Gastroesophageal sphincter (tissue), 4 donors: ENCODE data around the gene ASTL. TPM values are rescaled to one million over a fixed set of nuclear protein-coding genes. Genes with fewer than 3 reads are reported as not detected.

Experiments
- ATAC-seq: fragments of 150-250 bp; one replicate; pipeline ENCODE4 v1.9.1; 2016; ENCODE audit warnings: mild to moderate bottlenecking, moderate library complexity
- H3K27ac ChIP-seq, 4 donors: fragments of 200-600 bp; sonication (generic) in 3 of 4; 1 replicate in 3 of 4; 2 replicates in 1 of 4; pipeline ENCODE4 v1.5.1; 2016 to 2019
- H3K27me3 ChIP-seq: fragments of 200-600 bp; sonication (generic); one replicate; pipeline ENCODE4 v1.5.1; 2019
- H3K36me3 ChIP-seq, 2 donors: fragments of 200-600 bp; sonication (generic); one replicate each; pipeline ENCODE4 v1.5.1; 2019; ENCODE audit warnings: control low read depth in 1 of 2
- H3K4me1 ChIP-seq, 3 donors: fragments of 200-600 bp; sonication (generic); 1 replicate in 2 of 3; 2 replicates in 1 of 3; pipeline ENCODE4 v1.5.1; 2016 to 2019; ENCODE audit warnings: control low read depth in 2 of 3
- H3K4me3 ChIP-seq, 2 donors: fragments of 200-600 bp; sonication (generic); one replicate each; pipeline ENCODE4 v1.5.1; 2019; ENCODE audit warnings: mild to moderate bottlenecking in 1 of 2, moderate library complexity in 1 of 2
- H3K9me3 ChIP-seq, 3 donors: fragments of 200-600 bp; sonication (generic); one replicate each; pipeline ENCODE4 v1.5.1; 2017 to 2019; ENCODE audit warnings: control low read depth in 2 of 3
- EP300 ChIP-seq: sonication (generic); formaldehyde crosslinking; IDR thresholded peaks from one replicate; pipeline ENCODE4 v1.6.1; 2017; ENCODE audit warnings: antibody characterized with exemption, mild to moderate bottlenecking
- POLR2A ChIP-seq, 2 donors: fragments of 450-650 bp; IDR thresholded peaks; one replicate each; pipeline ENCODE4 v1.6.1; 2017; ENCODE audit warnings: antibody characterized with exemption in 2 of 2, mild to moderate bottlenecking in 2 of 2, moderate library complexity in 1 of 2
- POLR2AphosphoS5 ChIP-seq: sonication (generic); formaldehyde crosslinking; IDR thresholded peaks from one replicate; pipeline ENCODE4 v1.6.1; 2017; ENCODE audit warnings: antibody characterized with exemption
- WGBS, 2 donors: methylation state at CpG; one replicate each; pipeline ENCODE4 v1.1.5; 2018; ENCODE audit warnings: low coverage in 1 of 2; 5-methylcytosine and 5-hydroxymethylcytosine counted together
- total RNA-seq, 4 donors: library from RNA; depleted of rRNA; stranded (reverse); fragments of >200 nt; gene quantifications; one replicate each; pipeline ENCODE4 v1.1.0, GENCODE V29; 2016
- TF ChIP-seq, protein P1 (sequence below), 4 experiments: fragments of 200-600 bp in 2 of 4; fragments of 450-650 bp in 2 of 4; sonication (generic) in 1 of 4; IDR thresholded peaks; one replicate each; pipeline ENCODE4 v1.5.1; 2017 to 2019; ENCODE audit warnings: antibody characterized with exemption in 4 of 4, mild to moderate bottlenecking in 2 of 4, moderate library complexity in 2 of 4

ASTL gene
- total RNA-seq, 4 donors from 2014 or later = not detected

DNA sequence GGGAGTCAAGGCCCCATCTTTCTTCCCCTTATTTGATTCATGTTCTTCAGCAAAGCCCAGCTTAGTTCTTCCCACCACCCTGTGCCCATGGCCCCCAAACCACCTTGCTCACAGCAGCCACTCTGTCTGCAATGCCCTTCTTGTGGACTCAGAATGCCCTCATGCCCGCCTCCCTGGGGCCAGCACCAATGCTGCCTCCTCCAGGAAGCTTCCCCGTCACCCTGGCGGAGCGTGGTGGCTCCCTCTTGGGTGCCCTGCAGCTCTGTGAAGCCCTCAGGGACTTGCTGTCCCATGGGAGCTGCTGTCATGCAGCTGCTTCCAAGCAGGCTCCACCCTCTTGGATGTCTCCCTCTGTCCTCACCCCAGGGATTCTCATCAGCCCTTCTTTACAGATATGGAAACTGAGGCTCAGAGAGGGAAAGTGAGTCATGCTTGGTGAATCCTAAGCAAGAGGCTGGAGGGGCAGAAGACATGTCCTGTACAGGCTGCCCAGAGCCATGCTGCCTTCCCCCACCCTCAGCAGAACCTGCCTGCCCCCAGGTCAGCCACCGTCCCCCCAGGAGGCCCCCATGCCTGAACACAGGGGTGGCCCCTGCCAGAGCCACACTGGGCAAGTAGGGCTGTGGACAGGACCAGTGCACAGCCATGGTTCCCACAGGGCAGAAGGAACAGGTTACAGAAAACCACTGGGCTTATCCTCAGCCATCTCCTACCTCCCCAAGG lies 18.8 kb upstream of the ASTL start:
- TF ChIP-seq EP300 (no peak), POLR2AphosphoS5 (no peak), POLR2A (IDR thresholded peaks at IDR 0.05) (no peak)
- TF ChIP-seq, protein P1, sequence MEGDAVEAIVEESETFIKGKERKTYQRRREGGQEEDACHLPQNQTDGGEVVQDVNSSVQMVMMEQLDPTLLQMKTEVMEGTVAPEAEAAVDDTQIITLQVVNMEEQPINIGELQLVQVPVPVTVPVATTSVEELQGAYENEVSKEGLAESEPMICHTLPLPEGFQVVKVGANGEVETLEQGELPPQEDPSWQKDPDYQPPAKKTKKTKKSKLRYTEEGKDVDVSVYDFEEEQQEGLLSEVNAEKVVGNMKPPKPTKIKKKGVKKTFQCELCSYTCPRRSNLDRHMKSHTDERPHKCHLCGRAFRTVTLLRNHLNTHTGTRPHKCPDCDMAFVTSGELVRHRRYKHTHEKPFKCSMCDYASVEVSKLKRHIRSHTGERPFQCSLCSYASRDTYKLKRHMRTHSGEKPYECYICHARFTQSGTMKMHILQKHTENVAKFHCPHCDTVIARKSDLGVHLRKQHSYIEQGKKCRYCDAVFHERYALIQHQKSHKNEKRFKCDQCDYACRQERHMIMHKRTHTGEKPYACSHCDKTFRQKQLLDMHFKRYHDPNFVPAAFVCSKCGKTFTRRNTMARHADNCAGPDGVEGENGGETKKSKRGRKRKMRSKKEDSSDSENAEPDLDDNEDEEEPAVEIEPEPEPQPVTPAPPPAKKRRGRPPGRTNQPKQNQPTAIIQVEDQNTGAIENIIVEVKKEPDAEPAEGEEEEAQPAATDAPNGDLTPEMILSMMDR (IDR thresholded peaks at IDR 0.05) = no peak
- Histone ChIP-seq H3K4me1 (no peaks in the 10 kb centered on the region), H3K9me3 (no peaks in the 10 kb centered on the region), H3K4me3 (no peak overlapping the region), H3K27ac (no peak overlapping the region), H3K27me3 (peaks cover 10% of the 10 kb centered on the region), H3K36me3 (no peaks in the 10 kb centered on the region)
- 67% methylated on average over 1 of the region's 5 CpGs; no CpG with 5 or more reads in 1 of the 2 donors for WGBS, 2 donors
- ATAC-seq = no peak

- H3K27ac ChIP-seq = no peak overlapping the region
- H3K4me1 ChIP-seq = no peaks in the 10 kb centered on the region
- TF ChIP-seq, protein P1 (IDR thresholded peaks at IDR 0.05) = no peak
- no peak for TF ChIP-seq POLR2AphosphoS5
- no peak for TF ChIP-seq EP300
- TF ChIP-seq POLR2A (IDR thresholded peaks at IDR 0.05) = no peak
- H3K36me3 ChIP-seq = no peaks in the 10 kb centered on the region
- H3K27me3 ChIP-seq = peaks cover 10% of the 10 kb centered on the region
- no peak for ATAC-seq
- 79% methylated on average over 8 of the region's 10 CpGs; no CpG with 5 or more reads in 1 of the 2 donors for WGBS, 2 donors
- no peaks in the 10 kb centered on the region for H3K9me3 ChIP-seq
- no peak overlapping the region for H3K4me3 ChIP-seq
These were observed 17.9 kb upstream of the ASTL start for GRCh38 chr2:96156011-96156820.

DNA sequence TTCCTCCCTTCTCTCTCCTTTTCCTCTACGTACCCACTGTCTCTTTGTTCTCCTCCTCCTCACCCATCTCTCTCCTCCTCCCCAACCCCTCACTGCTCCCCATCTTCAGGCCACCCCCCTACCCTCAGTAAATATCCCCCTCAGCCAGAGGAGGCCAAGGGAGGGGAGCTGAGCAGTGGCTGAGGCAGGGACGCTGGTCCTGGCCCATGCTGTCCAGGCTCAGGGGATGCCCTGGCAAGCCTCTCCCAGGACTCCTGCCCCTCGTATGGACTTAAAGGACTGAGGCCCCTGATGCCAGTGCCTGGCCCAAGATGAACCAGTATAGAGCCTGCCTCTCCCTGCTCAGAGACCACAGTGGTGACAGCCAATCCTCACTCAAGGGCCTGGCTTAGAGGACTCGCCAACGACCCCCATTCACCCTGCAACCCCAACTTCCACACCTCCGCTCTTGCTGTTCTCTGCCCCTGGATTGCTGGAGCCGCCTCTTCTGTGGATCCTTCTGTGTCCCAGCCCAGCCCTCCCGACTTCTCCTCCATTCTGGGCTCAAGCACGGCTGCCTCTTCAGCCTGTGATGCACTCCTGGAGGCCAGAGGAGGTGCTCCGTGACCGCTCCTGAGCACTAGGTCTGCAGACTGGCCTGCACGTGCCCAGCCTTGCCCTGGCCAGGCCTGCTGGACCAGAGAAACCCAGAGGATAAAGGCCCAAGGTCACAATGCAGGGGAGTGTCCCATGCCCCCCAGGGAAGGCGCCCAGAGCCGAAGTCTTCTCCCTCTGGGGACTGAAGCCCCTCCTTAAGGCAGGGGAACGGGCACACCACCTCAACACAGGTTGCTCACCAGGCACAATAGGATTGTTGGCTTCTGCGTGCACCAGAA lies 16.4 kb upstream of the ASTL start:
- no peak for ATAC-seq
- no peaks in the 10 kb centered on the region for H3K36me3 ChIP-seq
- no peak for TF ChIP-seq POLR2A (IDR thresholded peaks at IDR 0.05)
- no peak for TF ChIP-seq EP300
- TF ChIP-seq POLR2AphosphoS5 = no peak
- TF ChIP-seq, protein P1 (IDR thresholded peaks at IDR 0.05) = no peak
- no peak overlapping the region for H3K27ac ChIP-seq
- H3K4me3 ChIP-seq = no peak overlapping the region
- H3K27me3 ChIP-seq = peaks cover 10% of the 10 kb centered on the region
- H3K9me3 ChIP-seq = no peaks in the 10 kb centered on the region
- 80 to 100% methylated on average over 1 of the region's 16 CpGs for WGBS, 2 donors
- no peaks in the 10 kb centered on the region for H3K4me1 ChIP-seq

DNA sequence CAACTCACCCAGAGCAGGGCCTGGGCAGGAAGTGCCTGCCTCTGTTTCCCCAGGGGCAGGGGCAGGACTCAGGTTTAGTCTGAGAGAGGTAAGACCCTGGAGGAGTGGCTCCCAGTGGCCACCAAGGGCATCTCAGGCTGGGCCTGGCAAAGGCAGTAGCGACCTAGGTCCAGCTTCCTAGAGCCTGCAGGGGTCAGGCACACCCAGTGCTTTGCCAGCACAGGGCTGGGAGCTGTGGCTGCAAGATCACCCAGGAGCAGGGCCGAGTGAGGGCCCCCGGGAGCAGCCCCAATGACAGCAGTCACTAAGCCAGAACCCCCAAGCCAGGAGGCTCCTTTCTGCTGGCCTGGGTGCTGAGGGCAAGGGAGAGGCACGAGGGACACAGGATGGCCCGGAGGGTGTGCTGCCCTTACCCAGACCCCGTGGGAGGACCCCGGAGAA lies 15.7 kb upstream of the ASTL start:
- Histone ChIP-seq H3K4me1 (no peaks in the 10 kb centered on the region), H3K9me3 (no peaks in the 10 kb centered on the region), H3K27ac (no peak overlapping the region), H3K27me3 (peaks cover 10% of the 10 kb centered on the region), H3K36me3 (no peaks in the 10 kb centered on the region), H3K4me3 (no peak overlapping the region)
- ATAC-seq = no peak
- TF ChIP-seq POLR2AphosphoS5 = no peak
- no peak for TF ChIP-seq EP300
- TF ChIP-seq, protein P1 (IDR thresholded peaks at IDR 0.05) = no peak
- TF ChIP-seq POLR2A (IDR thresholded peaks at IDR 0.05) = no peak
- 83% methylated on average over 4 of the region's 7 CpGs; no CpG with 5 or more reads in 1 of the 2 donors for WGBS, 2 donors
